Stomach (tissue), 9 donors: Measurements from ENCODE around the gene NKAIN2. TPM values are rescaled to one million over a fixed set of nuclear protein-coding genes. Genes with fewer than 3 reads are reported as not detected.

ENCODE experiments used
- DNase-seq, 2 donors: peaks; one replicate each; pipeline versions ENCODE4 v3.0.0 to v3.0.0-alpha.2; 2013 to 2019
- H3K27ac ChIP-seq, 5 donors: fragments of 200-600 bp in 4 of 5; sonication (generic) in 4 of 5; one replicate each; pipeline ENCODE4 v1.5.1; 2013 to 2019; ENCODE audit warnings: mild to moderate bottlenecking in 1 of 5, moderate library complexity in 1 of 5
- H3K27me3 ChIP-seq, 3 donors: fragments of 200-600 bp; sonication (generic); one replicate each; pipeline ENCODE4 v1.5.1; 2017 to 2019; ENCODE audit warnings: mixed run types in 1 of 3
- H3K36me3 ChIP-seq, 4 donors: fragments of 200-600 bp; sonication (generic); 1 replicate in 3 of 4; 2 replicates in 1 of 4; pipeline ENCODE4 v1.5.1; 2016 to 2019
- H3K4me1 ChIP-seq, 4 donors: fragments of 200-600 bp; sonication (generic); one replicate each; pipeline ENCODE4 v1.5.1; 2016 to 2019
- H3K4me3 ChIP-seq, 4 donors: fragments of 200-600 bp; sonication (generic) in 3 of 4; one replicate each; pipeline ENCODE4 v1.5.1; 2016 to 2019; ENCODE audit warnings: mild to moderate bottlenecking in 1 of 4
- H3K9me3 ChIP-seq, 4 donors: fragments of 200-600 bp; sonication (generic); one replicate each; pipeline ENCODE4 v1.5.1; 2016 to 2019
- EP300 ChIP-seq: sonication (generic); formaldehyde crosslinking; IDR thresholded peaks from one replicate; pipeline ENCODE4 v1.6.1; 2017; ENCODE audit warnings: antibody characterized with exemption
- POLR2A ChIP-seq, 4 donors: fragments of 450-650 bp; IDR thresholded peaks; one replicate each; pipeline ENCODE4 v1.6.1; 2016; ENCODE audit warnings: antibody characterized with exemption in 4 of 4, control low read depth in 2 of 4, mild to moderate bottlenecking in 1 of 4, moderate library complexity in 1 of 4
- POLR2AphosphoS5 ChIP-seq, 3 donors: sonication (generic); formaldehyde crosslinking; IDR thresholded peaks; one replicate each; pipeline ENCODE4 v1.6.1; 2016; ENCODE audit warnings: antibody characterized with exemption in 3 of 3
- WGBS, 5 donors: extraction: QIAGEN DNeasy Blood & Tissue Kit in 3 of 5; methylation state at CpG; one replicate each; pipeline versions ENCODE4 v1.1.5 to v1.1.7; 2013 to 2018; 5-methylcytosine and 5-hydroxymethylcytosine counted together
- intact Hi-C: fragments of 100-400 bp; cut with DNase I; formaldehyde crosslinking; loops from one replicate; pipeline ENCODE4 v1.15.1; 2023; ENCODE audit warnings: low total_unique reads
- polyA plus RNA-seq, 3 donors: library from polyadenylated mRNA; stranded (reverse); fragments of 200-250 nt; gene quantifications; one replicate each; pipeline ENCODE4 v1.2.3, GENCODE V29; 2013
- total RNA-seq, 5 donors: library from RNA; depleted of rRNA; stranded (reverse); fragments of >200 nt; gene quantifications; one replicate each; pipeline versions ENCODE4 v1.1.0 to v1.2.3, GENCODE V29; 2014 to 2016
- TF ChIP-seq, protein P1 (sequence below), 7 experiments: fragments of 450-650 bp in 4 of 7; fragments of 200-600 bp in 3 of 7; sonication (generic) in 3 of 7; IDR thresholded peaks; one replicate each; pipeline ENCODE4 v1.5.1; 2016 to 2019; ENCODE audit warnings: antibody characterized with exemption in 7 of 7, control low read depth in 2 of 7, mild to moderate bottlenecking in 1 of 7
- donor health status: healthy with polysubstance abuse.
- donor health status: Bipolar disorder and iron deficiency.
- donor health status: healthy.

NKAIN2 gene
- total and polyA plus RNA-seq, 8 donors, result 0.13 to 9.6 (median 1.5) TPM; not detected in 5

DNA sequence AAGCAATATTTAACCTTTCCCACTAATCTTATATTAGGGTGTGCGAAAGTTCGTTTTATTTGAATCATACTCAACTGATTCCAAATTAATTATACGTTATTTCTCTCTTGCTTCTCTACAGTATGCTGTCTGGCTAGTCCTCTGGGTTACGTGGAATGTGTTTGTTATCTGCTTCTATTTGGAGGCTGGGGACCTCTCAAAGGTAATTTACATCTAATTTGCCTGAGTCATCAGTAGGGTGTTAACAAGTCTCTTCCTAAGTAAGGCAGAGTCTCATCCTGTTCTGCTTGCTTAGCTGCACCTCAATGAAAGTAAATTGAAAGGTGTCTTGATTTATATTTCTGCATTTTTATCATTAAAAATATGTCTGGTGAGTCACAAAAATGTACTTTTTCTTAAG, 551.5 kb downstream of the NKAIN2 start:
- no peaks in the 10 kb centered on the region for H3K36me3 ChIP-seq
- H3K4me3 ChIP-seq, result no peak overlapping the region
- no peaks in the 10 kb centered on the region for H3K27me3 ChIP-seq
- H3K27ac ChIP-seq, result no peak overlapping the region
- DNase-seq, result no peak
- H3K4me1 ChIP-seq, result no peaks in the 10 kb centered on the region
- 79 to 87% (median 84%) methylated on average over 4 of the region's 4 CpGs for WGBS, 5 donors
- no peaks in the 10 kb centered on the region for H3K9me3 ChIP-seq
- intact Hi-C loops, result no loop called here
- TF ChIP-seq POLR2A (IDR thresholded peaks at IDR 0.05), result no peak
- no peak for TF ChIP-seq POLR2AphosphoS5 (IDR thresholded peaks at IDR 0.05)
- TF ChIP-seq EP300, result no peak
- TF ChIP-seq, protein P1, sequence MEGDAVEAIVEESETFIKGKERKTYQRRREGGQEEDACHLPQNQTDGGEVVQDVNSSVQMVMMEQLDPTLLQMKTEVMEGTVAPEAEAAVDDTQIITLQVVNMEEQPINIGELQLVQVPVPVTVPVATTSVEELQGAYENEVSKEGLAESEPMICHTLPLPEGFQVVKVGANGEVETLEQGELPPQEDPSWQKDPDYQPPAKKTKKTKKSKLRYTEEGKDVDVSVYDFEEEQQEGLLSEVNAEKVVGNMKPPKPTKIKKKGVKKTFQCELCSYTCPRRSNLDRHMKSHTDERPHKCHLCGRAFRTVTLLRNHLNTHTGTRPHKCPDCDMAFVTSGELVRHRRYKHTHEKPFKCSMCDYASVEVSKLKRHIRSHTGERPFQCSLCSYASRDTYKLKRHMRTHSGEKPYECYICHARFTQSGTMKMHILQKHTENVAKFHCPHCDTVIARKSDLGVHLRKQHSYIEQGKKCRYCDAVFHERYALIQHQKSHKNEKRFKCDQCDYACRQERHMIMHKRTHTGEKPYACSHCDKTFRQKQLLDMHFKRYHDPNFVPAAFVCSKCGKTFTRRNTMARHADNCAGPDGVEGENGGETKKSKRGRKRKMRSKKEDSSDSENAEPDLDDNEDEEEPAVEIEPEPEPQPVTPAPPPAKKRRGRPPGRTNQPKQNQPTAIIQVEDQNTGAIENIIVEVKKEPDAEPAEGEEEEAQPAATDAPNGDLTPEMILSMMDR (IDR thresholded peaks at IDR 0.05), result no peak

DNA sequence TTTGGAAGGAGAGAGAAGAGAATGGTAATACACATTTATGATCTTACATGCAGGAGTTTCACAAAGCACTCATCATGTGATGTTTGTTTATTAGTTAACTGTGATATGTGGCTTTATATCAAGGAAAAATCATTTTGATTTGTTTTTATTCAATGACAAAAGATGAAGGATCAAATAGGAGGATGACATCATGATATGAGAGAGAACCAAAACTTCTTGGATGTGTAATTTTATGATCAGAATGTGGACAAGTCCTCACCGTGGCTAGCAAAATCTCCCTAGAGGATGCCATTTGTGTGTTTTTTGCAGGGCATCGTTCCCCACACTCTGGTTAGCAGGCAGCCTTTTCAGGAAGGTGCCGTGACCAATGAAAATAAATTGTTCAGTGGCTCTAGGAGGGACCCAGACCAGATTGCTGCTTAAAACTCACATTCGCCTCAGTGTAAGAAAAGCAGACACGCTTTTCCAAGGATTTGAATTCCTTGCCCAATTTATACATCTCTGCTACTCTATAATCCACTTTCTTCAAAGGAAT, 552.7 kb downstream of the NKAIN2 start:
- intact Hi-C loops, result no loop called here
- 71 to 74% (median 72%) methylated on average over 5 of the region's 5 CpGs for WGBS, 5 donors

GRCh38 chr6:124356811-124357210, 553.1 kb downstream of the NKAIN2 start:
- H3K36me3 ChIP-seq, result no peaks in the 10 kb centered on the region
- no peak overlapping the region for H3K4me3 ChIP-seq
- no peaks in the 10 kb centered on the region for H3K4me1 ChIP-seq
- TF ChIP-seq, protein P1 (IDR thresholded peaks at IDR 0.05), result no peak
- TF ChIP-seq POLR2A (IDR thresholded peaks at IDR 0.05), result no peak
- TF ChIP-seq POLR2AphosphoS5 (IDR thresholded peaks at IDR 0.05), result no peak
- TF ChIP-seq EP300, result no peak
- 79 to 96% (median 90%) methylated on average over 1 of the region's 1 CpG for WGBS, 5 donors
- H3K9me3 ChIP-seq, result no peaks in the 10 kb centered on the region
- no peak for DNase-seq
- no peak overlapping the region for H3K27ac ChIP-seq
- H3K27me3 ChIP-seq, result no peaks in the 10 kb centered on the region
- intact Hi-C loops, result no loop called here

More for the DNA sequence above, 552.7 kb downstream of the NKAIN2 start:
- Histone ChIP-seq H3K9me3 (no peaks in the 10 kb centered on the region), H3K4me3 (no peak overlapping the region), H3K27ac (no peak overlapping the region), H3K4me1 (no peaks in the 10 kb centered on the region), H3K27me3 (no peaks in the 10 kb centered on the region), H3K36me3 (no peaks in the 10 kb centered on the region)
- TF ChIP-seq EP300, result no peak
- TF ChIP-seq, protein P1 (IDR thresholded peaks at IDR 0.05), result no peak
- TF ChIP-seq POLR2A (IDR thresholded peaks at IDR 0.05), result no peak
- no peak for TF ChIP-seq POLR2AphosphoS5 (IDR thresholded peaks at IDR 0.05)
- no peak for DNase-seq

DNA sequence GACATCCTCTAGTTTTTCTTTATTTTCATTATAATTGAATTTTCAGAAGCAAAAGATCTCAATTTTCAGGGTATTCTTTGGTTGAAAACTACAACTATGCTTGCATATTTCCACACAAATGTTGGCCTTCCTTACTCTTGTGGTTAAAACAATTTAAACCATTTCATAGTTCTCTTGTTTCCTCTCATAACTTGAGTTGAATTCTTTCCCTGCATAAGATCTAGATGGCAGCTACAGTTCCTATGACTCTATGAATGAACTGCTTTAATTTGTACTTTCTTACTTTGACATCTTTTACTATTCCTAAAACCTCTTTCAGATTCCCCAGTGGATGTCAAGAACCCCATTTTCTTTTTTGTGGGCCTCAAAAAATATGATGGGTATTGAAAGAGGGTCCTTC, 564.5 kb downstream of the NKAIN2 start:
- Histone ChIP-seq H3K4me3 (no peak overlapping the region), H3K36me3 (no peaks in the 10 kb centered on the region), H3K4me1 (no peaks in the 10 kb centered on the region), H3K27ac (no peak overlapping the region), H3K9me3 (no peaks in the 10 kb centered on the region), H3K27me3 (no peaks in the 10 kb centered on the region)
- intact Hi-C loops, result no loop called here
- TF ChIP-seq EP300 (no peak), POLR2AphosphoS5 (IDR thresholded peaks at IDR 0.05) (no peak), POLR2A (IDR thresholded peaks at IDR 0.05) (no peak)
- TF ChIP-seq, protein P1 (IDR thresholded peaks at IDR 0.05), result no peak
- no peak for DNase-seq
